Measurements from ENCODE around the gene CDKN1B.

Gene CDKN1B

GRCh38 chr12:12734054-12734453 is 16.9 kb downstream of the CDKN1B start:
- CTCF ChIA-PET = interaction anchor here (0.6 to 1.2 kb wide), 3 partner anchors 111 to 357 kb away, joined by 3 to 6 read pairs (median 4); no protein-coding TSS in a partner anchor
- Histone ChIP-seq H3K36me3 (ENCODE audit: control insufficient read depth in 2 of 2, insufficient read depth in 1 of 2, low read length in 2 of 2) (no peaks in the 10 kb centered on the region; a peak in 1 of 3 replicates), H3K9me3 (ENCODE audit: control insufficient read depth, insufficient read depth, low read depth, low read length) (no peaks in the 10 kb centered on the region), H3K4me3 (ENCODE audit: low read depth, low read length) (no peak overlapping the region), H3K4me1 (ENCODE audit: control insufficient read depth, insufficient read depth, low read length) (peaks cover 31% of the 10 kb centered on the region), H3K27ac (ENCODE audit: extremely low read depth, low read depth, low read length) (no peak overlapping the region)
- POLR2A ChIA-PET = no interaction called here
- TF ChIP-seq PRDM6 (tag by site-specific recombination; IDR thresholded peaks at IDR 0.05) = peak; percentile 83
- no peak for TF ChIP-seq YY2 (tag by site-specific recombination; IDR thresholded peaks at IDR 0.05)
- TF ChIP-seq SETDB1 (IDR thresholded peaks at IDR 0.05; ENCODE audit: insufficient read length, low read length) = no peak
- no peak for TF ChIP-seq ZNF138 (tag by site-specific recombination; IDR thresholded peaks at IDR 0.05; ENCODE audit: borderline replicate concordance)
- TF ChIP-seq ZNF16 (tag by site-specific recombination; IDR thresholded peaks at IDR 0.05; ENCODE audit: low read depth) = no peak
- TF ChIP-seq, protein P1, sequence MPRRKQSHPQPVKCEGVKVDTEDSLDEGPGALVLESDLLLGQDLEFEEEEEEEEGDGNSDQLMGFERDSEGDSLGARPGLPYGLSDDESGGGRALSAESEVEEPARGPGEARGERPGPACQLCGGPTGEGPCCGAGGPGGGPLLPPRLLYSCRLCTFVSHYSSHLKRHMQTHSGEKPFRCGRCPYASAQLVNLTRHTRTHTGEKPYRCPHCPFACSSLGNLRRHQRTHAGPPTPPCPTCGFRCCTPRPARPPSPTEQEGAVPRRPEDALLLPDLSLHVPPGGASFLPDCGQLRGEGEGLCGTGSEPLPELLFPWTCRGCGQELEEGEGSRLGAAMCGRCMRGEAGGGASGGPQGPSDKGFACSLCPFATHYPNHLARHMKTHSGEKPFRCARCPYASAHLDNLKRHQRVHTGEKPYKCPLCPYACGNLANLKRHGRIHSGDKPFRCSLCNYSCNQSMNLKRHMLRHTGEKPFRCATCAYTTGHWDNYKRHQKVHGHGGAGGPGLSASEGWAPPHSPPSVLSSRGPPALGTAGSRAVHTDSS (tag by site-specific recombination; IDR thresholded peaks at IDR 0.05) = no peak
- no peak for TF ChIP-seq ZNF768 (tag by site-specific recombination; IDR thresholded peaks at IDR 0.05)
- no peak for TF ChIP-seq ZNF510 (tag by site-specific recombination; IDR thresholded peaks at IDR 0.05; ENCODE audit: insufficient replicate concordance)
- no peak for TF ChIP-seq ZNF366 (tag by site-specific recombination; conservative IDR thresholded peaks at IDR 0.05)
- TF ChIP-seq ZNF561 (tag by site-specific recombination; IDR thresholded peaks at IDR 0.05; ENCODE audit: borderline replicate concordance) = no peak
- no peak for TF ChIP-seq ZNF621 (tag by site-specific recombination; IDR thresholded peaks at IDR 0.05)
- TF ChIP-seq ZNF10 (tag by site-specific recombination; IDR thresholded peaks at IDR 0.05) = no peak
- TF ChIP-seq ZNF112 (tag by site-specific recombination; IDR thresholded peaks at IDR 0.05) = no peak
- no peak for TF ChIP-seq MZF1 (tag by site-specific recombination; IDR thresholded peaks at IDR 0.05; ENCODE audit: borderline replicate concordance)
- TF ChIP-seq ZNF747 (tag by site-specific recombination; IDR thresholded peaks at IDR 0.05) = no peak
- TF ChIP-seq ZNF354C (tag by site-specific recombination; IDR thresholded peaks at IDR 0.05; ENCODE audit: borderline replicate concordance, low read depth) = no peak
- TF ChIP-seq ZXDB (tag by site-specific recombination; IDR thresholded peaks at IDR 0.05) = peak; percentile 44; the same call in 1 of the 2 replicates
- TF ChIP-seq ZNF623 (tag by site-specific recombination; IDR thresholded peaks at IDR 0.05) = no peak
- TF ChIP-seq ZSCAN23 (tag by site-specific recombination; IDR thresholded peaks at IDR 0.05) = no peak
- TF ChIP-seq ZNF843 (tag by site-specific recombination; IDR thresholded peaks at IDR 0.05) = peak; percentile 67
- no peak for TF ChIP-seq ZNF670 (tag by site-specific recombination; IDR thresholded peaks at IDR 0.05; ENCODE audit: low read depth)
- TF ChIP-seq, protein P2, sequence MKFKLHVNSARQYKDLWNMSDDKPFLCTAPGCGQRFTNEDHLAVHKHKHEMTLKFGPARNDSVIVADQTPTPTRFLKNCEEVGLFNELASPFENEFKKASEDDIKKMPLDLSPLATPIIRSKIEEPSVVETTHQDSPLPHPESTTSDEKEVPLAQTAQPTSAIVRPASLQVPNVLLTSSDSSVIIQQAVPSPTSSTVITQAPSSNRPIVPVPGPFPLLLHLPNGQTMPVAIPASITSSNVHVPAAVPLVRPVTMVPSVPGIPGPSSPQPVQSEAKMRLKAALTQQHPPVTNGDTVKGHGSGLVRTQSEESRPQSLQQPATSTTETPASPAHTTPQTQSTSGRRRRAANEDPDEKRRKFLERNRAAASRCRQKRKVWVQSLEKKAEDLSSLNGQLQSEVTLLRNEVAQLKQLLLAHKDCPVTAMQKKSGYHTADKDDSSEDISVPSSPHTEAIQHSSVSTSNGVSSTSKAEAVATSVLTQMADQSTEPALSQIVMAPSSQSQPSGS (tag by site-specific recombination; IDR thresholded peaks at IDR 0.05; ENCODE audit: low read depth) = no peak
- peak; percentile 84 for TF ChIP-seq IKZF3 (tag by site-specific recombination; IDR thresholded peaks at IDR 0.05)
- TF ChIP-seq ZNF311 (tag by site-specific recombination; IDR thresholded peaks at IDR 0.05; ENCODE audit: borderline replicate concordance) = no peak
- TF ChIP-seq, protein P3, sequence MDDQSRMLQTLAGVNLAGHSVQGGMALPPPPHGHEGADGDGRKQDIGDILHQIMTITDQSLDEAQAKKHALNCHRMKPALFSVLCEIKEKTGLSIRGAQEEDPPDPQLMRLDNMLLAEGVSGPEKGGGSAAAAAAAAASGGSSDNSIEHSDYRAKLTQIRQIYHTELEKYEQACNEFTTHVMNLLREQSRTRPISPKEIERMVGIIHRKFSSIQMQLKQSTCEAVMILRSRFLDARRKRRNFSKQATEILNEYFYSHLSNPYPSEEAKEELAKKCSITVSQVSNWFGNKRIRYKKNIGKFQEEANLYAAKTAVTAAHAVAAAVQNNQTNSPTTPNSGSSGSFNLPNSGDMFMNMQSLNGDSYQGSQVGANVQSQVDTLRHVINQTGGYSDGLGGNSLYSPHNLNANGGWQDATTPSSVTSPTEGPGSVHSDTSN (CRISPR knock-in tag; IDR thresholded peaks at IDR 0.05) = no peak
- no peak for TF ChIP-seq HIC1 (tag by site-specific recombination; IDR thresholded peaks at IDR 0.05)
- no peak for TF ChIP-seq ZNF174 (tag by site-specific recombination; IDR thresholded peaks at IDR 0.05)
- peak; percentile 59; the same call in 1 of the 2 replicates for TF ChIP-seq WT1 (tag by site-specific recombination; IDR thresholded peaks at IDR 0.05)
- TF ChIP-seq ZNF266 (tag by site-specific recombination; IDR thresholded peaks at IDR 0.05; ENCODE audit: low read depth) = no peak
- no peak for TF ChIP-seq ZNF239 (tag by site-specific recombination; IDR thresholded peaks at IDR 0.05)
- TF ChIP-seq GLI2 (tag by site-specific recombination; IDR thresholded peaks at IDR 0.05; ENCODE audit: borderline replicate concordance, low read depth) = no peak
- TF ChIP-seq ZNF701 (tag by site-specific recombination; IDR thresholded peaks at IDR 0.05) = no peak
- no peak for TF ChIP-seq ZNF776 (tag by site-specific recombination; IDR thresholded peaks at IDR 0.05; ENCODE audit: borderline replicate concordance)

All from HEK293 (cell line).